Measurements from ENCODE around the gene MEGF9.
"Not testable (repeated sequence)": the region's sequence is repeated elsewhere in the genome, so short reads cannot be mapped to it uniquely, and the experiment has no call there.

Gene MEGF9

DNA sequence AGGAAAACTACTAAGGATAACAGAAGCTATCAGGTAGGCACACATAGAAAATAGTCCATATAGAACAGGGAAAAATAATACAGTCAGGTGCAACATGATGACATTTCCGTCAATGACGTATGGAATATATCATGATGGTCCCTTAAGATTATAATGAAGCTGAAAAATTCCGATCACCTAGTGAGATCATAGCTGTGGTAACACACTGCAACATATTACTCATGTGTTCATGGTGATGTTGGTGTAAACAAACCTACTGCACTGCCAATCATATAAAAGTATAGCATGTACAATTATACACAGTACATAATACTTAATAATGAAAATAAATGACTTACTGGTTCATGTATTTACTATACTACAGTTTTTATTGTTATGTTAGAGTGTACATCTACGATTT is 60.0 kb downstream of the MEGF9 start:
- DNase-seq = no peak

DNA sequence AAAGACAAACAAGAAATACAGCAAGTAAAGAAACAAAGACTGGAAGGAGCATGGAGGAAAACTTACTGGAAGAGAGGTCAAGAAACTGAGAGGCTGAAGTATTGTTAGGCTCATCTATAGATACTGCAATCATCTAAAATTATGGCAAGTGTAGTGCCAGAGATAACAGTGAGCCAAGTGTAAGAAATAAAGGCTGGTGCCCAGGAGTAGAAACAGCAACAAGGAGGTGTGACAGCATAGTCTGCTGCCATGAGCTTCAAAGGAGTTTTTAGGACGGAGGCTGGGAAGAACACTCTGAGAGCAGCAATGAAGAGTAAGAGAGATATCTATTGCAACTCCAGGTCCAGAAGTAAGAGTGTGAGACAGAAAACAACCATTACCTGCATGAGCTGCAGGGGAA is 60.5 kb downstream of the MEGF9 start:
- DNase-seq = no peak

DNA sequence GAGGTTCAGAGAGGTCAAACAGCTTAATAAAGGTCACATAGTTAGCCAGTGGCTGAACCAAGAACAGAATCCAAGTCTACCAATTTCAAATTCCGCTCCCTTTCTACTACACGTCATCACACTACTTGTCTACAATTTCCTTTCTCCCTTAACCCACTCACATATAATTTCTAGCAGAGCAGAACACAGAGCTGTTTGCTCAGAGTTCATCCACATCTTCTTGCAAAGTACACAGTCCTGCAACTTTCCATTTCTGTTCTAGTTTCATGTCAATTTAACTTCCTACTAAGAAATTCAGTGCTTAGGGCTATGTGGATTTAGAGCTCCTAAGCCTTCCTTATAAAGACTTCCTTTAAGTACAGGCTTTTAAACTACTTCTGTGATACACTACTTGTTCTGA is 61.3 kb downstream of the MEGF9 start:
- no peak for DNase-seq

DNA sequence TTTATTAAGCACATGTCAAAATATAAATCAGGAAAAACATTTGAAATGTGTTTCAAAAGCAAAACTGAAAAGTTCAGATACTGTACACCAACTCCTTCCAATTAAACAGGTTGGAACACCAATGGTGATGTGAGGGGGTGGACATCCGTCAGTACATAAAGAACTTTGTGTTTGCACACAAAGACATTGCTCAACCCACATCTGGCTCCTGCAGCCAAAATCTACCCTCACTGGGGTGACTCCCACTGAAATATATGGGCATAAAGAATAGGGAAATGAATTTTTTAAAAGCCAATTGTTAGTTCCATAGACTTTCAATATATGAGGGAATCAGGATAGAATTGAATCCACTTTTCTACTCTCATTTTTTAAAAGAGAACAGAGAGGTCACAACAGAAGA is 63.9 kb downstream of the MEGF9 start:
- DNase-seq = no peak

DNA sequence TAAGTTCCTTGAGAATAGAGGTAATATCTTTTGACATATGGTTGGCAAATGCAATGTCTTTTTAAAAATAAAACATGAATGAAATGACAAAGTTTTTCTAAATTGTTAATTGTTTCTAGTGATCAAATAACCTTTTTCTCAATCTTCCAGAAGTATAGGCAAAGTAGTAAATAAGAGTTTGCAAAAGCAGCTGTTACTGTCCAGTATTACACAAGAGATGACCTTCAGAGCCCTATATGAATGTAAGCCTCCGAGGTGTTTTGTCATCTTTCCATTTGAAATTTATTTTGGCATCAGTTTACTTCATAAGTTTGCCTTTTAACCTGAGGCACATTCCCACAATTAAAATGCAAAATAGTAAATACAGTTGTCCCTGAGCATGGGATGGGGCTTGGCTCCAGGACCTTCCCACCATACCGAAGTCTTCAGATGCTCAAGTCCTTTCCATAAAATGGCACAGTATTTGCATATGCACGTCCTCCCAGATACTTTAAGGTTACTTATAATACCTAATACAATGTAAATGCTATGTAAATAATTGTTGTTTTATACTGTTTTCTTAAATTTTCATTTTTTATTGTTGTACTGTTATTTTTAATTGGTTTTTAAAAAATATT is 65.6 kb downstream of the MEGF9 start:
- DNase-seq = no peak

DNA sequence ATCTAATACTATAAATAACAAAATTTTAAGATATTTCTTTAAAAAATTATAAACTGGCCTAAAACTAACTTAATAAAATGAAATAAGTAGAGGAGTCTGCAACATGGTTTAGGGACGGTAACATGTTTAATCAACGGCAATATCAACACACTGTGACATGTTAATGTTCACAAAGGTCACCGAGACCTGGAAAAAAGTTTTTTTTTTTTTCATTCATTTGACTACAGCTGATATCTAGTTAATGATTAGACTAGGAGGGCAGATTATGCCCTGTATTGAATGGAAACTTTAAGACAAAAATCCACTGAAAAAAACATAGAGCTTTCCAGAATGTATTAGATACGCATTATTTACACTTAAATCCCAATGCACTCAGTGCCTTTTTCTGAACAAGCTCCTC is 67.3 kb downstream of the MEGF9 start:
- no peak for DNase-seq

DNA sequence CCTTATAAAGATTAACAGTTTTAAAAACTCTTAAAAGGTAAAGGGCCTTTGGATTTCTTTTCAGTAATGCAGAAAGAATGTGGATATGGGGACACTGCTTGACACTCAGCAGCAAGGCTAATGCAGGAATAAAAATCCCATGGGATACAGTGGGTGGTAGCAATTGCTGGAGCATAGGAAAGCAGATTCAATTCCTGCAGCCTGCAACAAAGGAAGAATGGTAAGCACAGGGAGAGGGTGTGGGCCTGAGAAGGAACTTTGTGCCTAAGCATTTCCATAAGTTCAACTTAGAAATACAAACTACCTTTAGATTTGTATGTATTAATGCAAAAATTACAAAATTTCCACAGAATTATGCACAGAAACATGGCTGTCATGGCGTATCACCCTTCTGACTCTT is 68.5 kb downstream of the MEGF9 start:
- DNase-seq = no peak

DNA sequence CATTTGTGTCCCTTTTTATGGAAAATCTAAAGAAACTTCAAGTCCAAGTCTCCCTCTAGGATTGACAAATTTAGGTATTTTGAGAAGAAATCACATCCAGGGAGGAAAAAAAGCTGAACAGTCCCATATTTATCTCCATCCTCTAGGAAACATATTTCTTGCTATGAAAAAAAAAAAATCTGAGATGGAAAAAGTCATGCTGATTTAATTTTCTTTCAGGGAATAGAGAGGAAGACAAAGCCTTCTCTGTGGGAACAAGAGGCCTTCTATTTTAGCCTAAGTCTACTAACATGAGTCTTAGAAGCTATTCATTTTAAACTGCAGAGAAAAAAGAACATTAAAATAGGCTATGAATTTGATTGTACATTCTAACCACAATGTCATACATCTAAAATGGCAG is 71.2 kb downstream of the MEGF9 start:
- DNase-seq = no peak

DNA sequence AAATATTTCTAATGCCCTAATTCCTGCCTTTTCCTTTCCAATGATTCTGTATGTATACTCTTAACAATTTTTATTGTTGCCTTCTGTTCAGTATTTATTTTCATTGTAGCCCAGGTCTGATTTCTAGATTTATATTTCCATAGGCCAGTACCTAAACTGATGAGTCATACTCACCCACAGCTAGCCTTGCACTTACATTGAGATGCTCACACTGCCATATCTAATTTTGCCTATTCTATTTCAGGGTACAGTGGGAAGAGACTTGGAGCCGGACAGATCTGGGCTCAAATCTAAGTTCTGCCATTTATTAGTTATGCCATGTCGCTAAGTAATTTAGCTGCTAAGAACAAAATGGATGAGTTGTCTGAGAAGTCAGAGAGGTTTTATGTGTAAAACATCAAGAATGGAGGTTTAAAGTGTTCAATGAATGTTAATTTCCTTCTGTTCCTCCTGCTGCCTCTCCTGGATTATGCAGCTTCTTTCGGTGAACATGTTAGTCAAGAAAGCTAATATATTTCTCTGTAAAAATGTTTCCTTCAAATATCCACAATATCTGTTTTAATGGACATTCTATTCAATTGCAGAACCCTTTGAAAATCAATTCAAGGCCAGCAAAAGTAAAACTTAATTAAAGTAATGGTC is 72.0 kb downstream of the MEGF9 start:
- no peak for DNase-seq

DNA sequence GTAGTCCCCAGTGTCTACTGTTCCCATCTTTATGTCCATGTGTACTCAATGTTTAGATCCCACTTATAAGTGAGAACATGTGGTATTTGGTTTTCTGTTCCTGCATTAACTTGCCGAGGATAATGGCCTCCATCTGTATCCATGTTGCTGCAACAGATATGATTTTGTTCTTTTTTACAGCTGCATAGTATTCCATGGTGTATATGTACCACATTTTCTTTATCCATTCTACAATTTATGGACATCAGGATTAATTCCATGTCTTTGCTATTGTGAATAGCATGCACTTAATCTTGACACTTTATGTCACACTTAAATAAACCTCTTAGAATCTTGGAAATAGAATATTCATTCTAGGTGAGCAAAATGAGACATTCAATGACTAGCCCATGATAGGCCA is 73.4 kb downstream of the MEGF9 start:
- not testable (repeated sequence) for DNase-seq

DNA sequence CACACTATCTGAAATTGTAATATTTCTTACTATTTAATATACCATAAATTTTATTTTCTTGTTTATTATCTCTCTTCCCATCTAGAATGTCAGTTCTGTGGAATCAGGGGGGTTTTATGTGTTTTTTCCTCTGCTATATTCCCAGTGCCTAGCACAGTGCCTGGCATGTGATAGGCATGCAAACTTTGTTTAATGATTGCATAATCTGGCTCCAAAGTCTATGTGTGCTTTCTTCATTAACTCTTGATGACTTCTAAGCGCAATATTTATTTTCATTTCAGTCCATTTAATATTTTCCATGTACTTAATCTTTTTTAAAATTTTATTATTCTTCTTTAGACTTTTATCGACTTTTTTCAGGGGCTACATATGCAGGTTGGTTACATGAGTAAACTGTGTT is 73.9 kb downstream of the MEGF9 start:
- DNase-seq = no peak

DNA sequence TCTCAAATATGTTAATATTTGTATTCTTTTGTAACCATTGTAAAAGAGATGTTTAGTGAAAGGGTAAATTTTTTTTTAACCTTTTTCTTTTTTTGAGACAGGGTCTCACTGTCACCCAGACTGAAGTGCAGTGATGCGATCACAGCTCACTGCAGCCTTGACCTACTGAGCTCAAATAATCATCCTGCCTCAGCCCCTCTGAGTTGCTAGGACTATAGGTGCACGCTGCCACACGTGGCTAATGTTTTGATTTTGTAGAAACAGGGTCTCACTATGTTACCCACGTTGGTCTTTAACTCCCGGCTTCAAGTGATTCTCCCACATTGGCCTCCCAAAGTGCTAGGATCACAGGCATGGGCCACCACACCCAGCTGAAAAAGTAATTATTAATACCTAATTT is 76.4 kb downstream of the MEGF9 start:
- no peak for DNase-seq

DNA sequence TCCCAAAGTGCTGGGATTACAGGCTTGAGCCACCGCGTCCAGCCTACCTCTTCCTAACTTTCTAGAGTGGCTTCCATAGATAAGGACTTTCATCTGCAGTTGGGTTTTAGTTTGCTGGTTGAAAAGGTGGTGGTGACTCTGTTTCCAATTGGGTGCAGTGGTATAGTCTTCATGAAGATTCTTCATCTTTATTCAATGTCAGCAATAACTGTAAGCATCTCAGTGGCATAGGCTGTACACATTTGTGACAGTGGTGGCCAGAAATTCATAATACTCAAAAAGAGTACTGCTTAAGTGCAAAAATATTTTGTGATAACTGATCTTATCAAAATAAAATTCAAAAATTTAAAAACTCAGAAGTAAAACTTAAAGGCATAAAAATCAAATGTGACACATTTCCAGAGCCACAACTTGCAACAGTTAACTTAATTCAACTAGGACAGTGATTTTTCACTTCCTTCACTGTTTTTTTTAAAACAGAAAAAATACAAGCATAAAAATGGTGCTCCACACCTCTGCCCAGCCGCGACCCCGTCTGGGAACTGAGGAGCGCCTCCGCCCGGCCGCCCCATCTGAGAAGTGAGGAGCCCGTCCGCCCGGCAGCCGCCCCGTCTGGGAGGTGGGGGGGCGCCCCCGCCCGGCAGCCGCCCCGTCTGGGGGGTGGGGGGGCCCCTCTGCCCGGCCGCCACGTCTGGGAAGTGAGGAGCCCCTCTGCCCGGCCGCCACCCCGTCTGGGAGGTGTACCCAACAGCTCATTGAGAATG is 77.9 kb downstream of the MEGF9 start:
- no peak for DNase-seq

DNA sequence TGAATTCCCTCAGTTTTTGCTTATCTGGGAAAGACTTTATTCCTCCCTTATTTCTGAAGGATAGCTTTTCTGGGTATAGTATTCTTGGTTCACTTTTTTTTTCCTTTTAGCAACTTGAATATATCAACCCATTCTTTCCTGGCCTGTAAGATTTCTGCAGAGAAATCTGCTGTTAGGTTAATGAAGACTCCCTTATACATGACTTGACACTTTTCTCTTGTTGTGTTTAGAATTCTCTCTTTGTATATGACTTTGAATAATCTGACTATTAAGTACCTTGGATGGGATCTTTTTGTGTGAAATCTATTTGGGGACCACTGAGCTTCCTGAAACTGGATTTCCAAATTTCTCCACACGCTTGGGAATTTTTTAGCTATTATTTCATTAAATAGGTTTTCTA is 79.3 kb downstream of the MEGF9 start:
- no peak for DNase-seq

DNA sequence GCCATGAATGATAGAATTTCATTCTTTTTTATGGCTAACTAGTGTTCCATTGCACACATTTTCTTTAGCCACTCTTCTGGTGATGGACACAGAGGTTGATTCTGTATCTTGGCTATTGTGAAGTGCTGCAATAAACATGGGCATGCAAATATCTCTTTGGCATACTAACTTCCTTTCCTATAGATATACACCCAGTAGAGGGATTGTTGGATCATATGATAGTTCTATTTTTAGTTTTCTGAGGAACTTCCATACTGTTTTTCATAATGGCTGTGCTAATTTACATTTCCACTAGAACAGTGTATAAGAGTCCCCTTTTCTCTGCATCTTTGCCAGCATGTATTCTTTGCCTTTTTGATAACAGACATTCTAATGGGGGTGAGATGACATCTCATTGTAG is 83.9 kb downstream of the MEGF9 start:
- no peak for DNase-seq

DNA sequence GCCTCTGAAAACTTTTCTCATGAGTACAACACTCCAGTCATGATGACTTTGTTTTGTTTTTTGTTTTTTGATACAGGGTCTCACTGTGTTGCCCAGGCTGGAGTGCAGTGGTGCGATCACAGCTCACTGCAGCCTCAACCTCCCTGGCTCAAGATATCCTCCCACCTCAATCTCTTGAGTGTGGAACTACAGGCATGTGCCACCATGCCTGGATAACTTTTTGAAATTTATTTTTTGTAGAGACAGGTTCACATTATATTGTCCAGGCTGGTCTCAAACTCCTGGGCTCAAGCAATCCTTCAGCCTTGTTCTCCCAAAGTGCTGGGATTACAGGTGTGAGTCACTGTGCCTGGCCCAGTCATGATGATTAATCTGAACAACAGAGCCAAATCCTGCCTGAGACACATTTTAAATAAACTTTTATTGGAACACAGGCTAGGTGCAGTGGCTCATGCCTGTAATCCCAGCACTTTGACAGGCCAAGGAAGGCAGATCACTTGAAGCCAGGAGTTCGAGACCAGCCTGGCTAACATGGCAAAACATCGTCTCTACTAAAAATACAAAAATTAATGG is 85.3 kb downstream of the MEGF9 start:
- DNase-seq = not testable (repeated sequence)

DNA sequence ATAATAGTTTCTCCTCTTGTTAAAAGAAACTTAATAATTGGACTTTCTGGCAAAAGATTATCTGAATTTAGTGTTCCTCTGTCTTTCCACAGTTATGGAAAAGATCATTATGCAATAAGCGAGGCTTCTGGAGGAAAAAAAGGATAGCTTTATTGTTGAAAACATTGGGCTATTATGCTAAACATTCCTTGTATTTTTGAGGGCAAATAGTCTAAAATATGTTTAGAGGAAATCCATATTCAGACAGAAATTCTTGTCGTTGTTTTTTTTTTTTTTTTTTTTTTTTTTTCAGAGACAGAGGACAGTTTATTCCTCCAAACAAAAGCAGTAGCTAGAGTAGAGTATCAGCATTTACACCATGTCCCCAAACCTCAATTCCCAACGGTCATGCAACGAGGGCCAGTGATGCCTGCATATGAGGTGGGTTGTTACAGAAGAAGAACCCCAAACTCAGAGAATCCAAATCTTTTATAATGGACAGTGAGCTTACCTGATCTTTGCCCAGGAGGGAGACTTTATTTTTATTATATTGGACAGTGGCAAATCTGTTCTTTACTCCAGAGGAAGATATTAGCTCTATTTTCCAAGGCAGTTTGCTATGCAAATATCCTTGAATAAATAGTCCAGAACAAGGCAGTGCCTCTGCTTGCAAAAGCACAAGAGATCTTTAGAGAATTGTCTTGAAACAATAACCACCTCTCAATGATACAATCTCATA is 85.9 kb downstream of the MEGF9 start:
- no peak for DNase-seq

DNA sequence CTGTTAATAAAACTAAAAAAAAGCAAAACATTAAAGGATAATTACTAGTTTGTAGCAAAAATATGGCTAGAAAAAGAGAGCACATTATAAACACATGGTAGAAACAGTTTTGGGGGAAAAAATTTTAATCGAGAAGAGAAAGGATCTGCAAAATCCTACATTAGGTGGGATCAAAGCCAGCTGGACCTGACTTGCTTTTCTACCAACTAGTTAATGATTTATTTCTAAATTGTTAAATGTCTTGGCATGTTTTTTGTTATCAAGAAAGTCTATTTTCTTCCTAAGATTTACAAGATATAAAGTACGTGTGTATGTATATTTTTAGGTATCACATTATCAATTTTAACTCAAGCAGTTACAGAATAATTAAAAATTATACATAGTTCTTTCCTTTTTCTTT is 87.2 kb downstream of the MEGF9 start:
- DNase-seq = no peak

DNA sequence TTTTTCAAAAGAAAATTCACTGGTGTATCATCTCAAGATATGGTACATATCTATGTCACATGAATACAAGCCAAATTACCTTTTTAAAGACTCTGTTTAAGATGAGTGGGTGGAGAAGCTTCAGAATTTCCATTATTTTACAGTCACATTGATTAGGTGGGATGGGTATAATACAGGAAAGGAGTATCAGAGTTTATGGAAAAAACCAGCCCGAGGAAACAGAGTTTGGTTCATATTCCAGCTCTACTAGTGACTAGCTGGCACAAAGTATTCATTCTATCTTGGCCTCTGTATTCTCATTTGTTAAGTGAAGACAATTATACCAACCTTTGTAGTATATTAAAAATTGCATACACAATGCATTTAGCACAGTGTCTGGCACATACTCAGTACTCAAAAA is 87.8 kb downstream of the MEGF9 start:
- no peak for DNase-seq

DNA sequence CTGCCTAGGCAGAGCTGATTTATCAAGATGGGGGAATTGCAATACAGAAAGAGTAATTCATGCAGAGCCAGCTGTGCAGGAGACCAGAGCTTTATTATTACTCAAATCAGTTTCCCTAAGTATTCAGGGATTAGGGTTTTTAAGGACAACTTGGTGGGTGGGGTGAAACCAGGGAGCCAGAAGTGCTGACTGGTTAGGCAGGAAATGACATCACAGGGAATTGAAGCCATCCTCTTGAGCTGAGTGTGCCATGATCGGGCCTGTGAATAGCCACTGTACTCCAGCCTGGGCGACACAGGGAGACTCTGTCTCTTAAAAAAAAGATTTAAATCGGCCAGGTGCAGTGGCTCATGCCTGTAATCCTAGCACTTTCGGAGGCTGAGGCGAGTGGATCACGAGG is 89.0 kb downstream of the MEGF9 start:
- DNase-seq = no peak

DNA sequence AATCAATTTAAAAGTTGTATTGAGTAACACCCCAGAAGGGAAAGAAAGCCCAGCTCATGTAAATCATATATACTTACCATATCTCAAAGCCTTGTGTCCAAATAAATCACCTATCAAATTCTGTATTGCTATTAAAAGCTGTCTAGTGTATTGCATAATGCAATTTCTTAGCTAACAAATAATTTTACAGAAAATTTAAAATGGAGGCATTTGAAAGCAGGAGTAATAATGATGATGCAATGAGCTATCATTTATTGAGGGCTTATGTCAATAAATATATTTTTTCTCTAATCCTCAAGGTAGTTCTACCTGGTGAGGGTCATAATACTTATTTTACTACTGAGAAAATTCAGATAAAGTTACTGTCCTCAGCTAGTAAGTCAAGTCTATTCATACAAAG is 91.5 kb downstream of the MEGF9 start:
- no peak for DNase-seq

DNA sequence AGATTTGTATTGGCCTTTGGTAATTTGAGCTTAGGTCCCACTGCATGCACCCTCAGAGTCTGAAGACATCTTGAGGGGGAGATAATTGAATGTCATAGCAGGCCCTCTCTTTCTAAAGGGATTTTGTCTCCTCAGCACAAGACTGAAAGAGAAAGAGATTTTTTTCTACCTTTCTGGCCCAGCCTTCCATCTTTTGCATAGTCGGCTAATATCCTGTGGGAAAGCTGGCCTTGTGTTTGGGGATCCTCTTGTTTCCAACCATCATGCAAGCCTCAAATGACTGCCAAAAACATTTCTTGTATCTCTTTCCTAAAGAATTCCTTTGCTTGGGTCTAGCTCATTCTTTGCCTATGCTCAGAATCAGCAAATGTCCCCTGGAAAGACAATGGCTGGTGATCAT is 92.3 kb downstream of the MEGF9 start:
- DNase-seq = no peak
